Epithelial cell of esophagus (primary cell): ENCODE measurements around the gene LRG1.

Experiments
- DNase-seq: peaks from one replicate; pipeline ENCODE4 v3.0.0; 2010; ENCODE audit warnings: low read depth
- H3K4me3 ChIP-seq: 2 replicates; pipeline ENCODE4 v1.5.1; 2011; ENCODE audit warnings: mild to moderate bottlenecking, low read length, control low read depth
- TF ChIP-seq, protein P1 (sequence below): IDR thresholded peaks from 2 replicates; pipeline ENCODE4 v1.5.1; 2011; ENCODE audit warnings: low read depth, mild to moderate bottlenecking, low read length, control low read depth, inconsistent platforms; ENCODE audit not compliant: insufficient read depth; ENCODE audit errors: missing control alignments

Gene LRG1

DNA sequence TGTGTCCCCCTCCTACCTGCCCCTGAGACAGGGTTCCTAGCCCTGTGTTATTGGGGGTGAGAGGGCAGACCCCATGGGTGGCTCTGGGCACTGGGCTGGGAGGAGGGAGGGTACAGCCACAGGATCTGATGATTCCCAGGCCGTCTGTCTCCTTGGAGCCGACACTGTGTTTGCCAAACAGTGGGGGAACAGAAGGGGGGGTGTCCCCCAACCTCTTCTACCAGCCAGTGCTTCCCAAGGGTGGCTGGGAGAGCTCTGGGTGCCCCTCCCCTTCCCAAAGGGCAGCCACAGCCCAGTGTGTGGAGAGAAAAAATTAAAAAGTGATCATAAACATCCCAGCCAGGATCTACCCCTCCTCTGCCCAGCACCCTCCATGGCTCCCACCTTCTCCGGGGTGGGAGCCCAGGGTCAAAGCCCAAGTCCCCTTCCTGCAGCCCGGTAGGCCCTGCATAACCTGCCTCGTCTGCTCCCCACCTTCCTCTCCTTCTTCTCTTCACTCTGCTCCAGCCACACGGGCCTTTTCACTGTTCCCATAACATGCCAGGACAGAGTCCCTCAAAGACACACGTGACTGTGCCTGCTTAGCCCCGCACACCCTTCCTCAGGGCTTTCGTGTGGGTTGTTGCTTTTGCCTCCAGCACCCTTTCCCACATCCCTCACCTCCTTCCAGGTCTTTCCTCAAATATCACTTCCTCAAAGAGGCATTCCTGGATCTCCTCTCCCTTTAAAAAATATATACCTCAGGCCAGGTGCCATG is 20.1 kb downstream of the LRG1 start:
- peak; percentile 57 for DNase-seq
- H3K4me3 ChIP-seq, result peak overlapping the region; percentile 25
- TF ChIP-seq, protein P1, sequence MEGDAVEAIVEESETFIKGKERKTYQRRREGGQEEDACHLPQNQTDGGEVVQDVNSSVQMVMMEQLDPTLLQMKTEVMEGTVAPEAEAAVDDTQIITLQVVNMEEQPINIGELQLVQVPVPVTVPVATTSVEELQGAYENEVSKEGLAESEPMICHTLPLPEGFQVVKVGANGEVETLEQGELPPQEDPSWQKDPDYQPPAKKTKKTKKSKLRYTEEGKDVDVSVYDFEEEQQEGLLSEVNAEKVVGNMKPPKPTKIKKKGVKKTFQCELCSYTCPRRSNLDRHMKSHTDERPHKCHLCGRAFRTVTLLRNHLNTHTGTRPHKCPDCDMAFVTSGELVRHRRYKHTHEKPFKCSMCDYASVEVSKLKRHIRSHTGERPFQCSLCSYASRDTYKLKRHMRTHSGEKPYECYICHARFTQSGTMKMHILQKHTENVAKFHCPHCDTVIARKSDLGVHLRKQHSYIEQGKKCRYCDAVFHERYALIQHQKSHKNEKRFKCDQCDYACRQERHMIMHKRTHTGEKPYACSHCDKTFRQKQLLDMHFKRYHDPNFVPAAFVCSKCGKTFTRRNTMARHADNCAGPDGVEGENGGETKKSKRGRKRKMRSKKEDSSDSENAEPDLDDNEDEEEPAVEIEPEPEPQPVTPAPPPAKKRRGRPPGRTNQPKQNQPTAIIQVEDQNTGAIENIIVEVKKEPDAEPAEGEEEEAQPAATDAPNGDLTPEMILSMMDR, result no peak

DNA sequence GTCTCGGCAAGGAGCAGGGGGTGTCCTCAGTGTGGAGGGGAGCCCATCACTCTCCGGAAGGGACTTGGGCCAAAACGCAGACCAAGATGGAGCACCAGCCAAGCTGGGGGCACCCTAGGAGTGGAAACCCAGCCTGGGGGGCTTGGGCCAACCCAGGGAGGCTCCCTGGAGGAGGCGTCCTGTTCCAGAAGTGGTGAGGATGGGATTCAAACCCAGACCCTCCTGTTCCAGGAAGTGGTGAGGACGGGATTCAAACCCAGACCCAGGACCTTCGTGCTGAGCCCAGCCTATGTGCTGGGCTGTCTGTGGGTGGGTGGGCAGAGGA is 20.7 kb downstream of the LRG1 start:
- DNase-seq, result no peak
- H3K4me3 ChIP-seq, result no peak overlapping the region

DNA sequence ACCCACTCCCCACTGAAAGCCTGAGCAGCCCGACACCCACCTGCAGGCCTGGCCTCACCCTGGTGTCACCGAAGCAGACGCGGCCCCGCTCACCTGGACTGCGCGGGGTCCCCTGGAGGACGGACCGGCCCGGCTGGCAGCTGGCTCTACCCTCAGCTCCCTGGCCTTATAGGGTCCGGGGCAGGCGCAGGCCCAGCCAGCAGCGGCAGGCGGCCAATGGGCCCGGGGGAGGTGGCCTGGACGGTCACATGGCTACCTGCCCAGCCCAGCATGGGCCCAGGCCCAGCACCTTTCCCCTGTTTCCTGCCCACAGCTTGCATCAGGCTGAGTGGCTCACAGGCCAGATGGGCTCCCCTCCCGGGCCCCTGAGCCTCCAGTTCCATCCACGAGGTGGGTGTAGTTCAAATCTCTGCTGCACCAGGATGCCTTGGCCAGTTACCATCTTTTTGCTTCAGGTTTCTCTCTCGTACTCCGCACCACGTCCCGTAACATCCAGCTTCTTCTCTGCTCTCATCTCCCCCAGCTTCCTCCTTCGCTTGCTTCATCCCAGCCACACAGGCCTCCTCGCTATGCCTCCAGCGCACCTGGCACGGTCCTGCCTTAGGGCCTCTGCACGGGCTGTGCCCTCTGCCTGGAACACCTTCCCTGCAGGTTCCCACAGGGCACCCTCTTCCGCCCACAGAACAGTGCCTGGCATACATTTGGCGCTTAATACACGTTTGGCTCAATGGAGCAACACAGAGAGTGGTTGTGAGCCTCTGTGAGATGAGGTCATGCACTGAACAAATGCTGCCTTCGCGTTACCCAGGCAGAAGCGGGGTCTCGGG is 21.3 kb downstream of the LRG1 start, which contains the start of gene PLIN4:
Gene PLIN4 (minus strand): TSS at position 142 of the 827 bp plus-strand sequence. CDS start 214 bp downstream, outside the sequence.
- DNase-seq, result no peak
- TF ChIP-seq, protein P1, result no peak
- no peak within 1 kb of the TSS for H3K4me3 ChIP-seq

More for the DNA sequence above, 20.7 kb downstream of the LRG1 start:
- TF ChIP-seq, protein P1, result no peak

DNA sequence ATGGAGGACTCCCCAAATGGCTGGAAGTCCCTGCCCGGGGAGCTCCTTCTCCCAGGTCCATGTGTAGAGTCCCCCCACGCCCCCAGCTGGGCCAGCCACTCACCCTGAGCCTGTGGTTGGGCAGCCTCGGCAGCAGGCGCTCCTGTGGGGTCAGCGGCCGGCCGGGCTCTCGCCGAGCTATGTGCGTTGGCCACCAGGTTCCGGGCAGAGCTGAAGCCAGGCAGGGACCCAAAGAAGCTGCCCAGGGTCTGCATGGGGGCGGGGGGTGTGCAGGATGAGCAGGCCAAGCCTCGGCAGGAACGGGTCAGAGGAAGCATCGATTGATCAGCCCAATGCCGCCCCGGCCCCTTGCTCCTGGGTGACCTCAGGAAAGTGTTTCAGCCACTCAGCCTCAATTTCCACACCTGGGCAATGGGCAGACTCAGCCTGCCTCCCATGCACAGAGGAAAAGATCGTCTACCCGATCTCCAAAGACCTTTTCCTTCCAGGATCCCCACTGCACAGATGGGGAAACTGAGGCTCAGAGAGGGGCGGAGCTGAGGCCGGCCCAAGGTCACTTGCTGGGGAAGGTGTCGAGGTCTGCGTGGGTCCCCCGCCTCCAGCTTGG is 22.3 kb downstream of the LRG1 start:
- H3K4me3 ChIP-seq, result no peak overlapping the region
- TF ChIP-seq, protein P1, result no peak
- no peak for DNase-seq

DNA sequence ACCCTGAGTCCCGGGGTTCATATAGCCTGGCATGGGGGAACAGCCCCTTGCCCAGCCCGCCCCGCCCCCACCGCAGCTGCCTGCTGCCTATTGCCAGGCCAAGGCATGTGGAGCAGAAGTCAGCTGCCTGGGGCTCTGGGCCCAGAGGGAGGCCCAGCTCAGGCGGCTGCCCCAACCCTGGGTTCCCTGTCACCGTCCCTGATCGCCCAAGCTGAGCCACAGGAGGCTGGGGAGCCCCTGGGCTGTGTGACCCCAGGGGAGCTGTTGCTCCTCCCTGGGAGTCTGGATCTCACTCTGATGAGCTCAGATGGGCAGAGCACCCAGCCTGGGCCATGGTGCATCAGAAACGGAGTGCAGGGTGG is 22.9 kb downstream of the LRG1 start:
- TF ChIP-seq, protein P1, result no peak
- no peak for DNase-seq
- no peak overlapping the region for H3K4me3 ChIP-seq

DNA sequence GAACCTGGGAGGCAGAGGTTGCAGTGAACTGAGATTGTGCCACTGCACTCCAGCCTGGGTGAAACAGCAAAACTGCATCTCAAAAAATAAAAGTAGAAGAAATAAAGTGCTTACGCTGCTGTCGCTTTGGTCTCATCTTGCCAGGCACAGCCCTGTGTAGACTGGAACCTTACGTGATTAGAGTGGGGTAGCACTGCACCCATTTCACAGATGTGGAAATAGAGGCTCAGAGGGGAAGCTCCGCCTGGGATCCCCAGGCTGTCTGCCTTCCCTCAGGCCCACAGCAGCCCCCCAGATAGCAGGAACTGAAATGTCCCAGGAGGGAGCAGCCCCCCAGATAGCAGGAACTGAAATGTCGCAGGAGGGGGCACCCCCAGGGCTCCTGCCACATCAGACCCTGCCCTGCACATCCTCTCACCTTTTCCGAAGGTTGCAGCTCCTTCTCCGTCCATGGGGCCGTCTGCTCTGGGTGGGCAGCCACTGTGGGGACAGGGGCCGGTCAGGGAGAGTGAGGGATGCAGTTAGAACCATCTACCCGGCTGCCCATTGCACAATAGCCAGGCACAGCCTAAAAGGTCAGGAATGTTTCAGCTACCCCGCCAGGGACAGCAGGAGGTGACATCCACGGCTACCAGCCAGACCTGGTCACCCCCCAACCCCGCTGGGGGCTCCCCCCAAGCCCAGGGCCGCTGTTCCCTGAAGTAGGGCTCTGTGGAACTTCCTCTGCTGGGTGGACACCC is 23.5 kb downstream of the LRG1 start:
- no peak overlapping the region for H3K4me3 ChIP-seq
- DNase-seq, result no peak
- TF ChIP-seq, protein P1, result no peak
